Sigmoid colon (tissue), 7 donors: ENCODE results near the gene PIP4K2C. TPM values are rescaled to one million over a fixed set of nuclear protein-coding genes. Genes with fewer than 3 reads are reported as not detected.
"Not testable (repeated sequence)": the region's sequence is repeated elsewhere in the genome, so short reads cannot be mapped to it uniquely, and the experiment has no call there.

ENCODE experiments used
- DNase-seq: peaks from one replicate; pipeline ENCODE4 v3.0.0-alpha.2; 2019
- H3K27ac ChIP-seq, 4 donors: fragments of 200-600 bp; sonication (generic); one replicate each; pipeline ENCODE4 v1.5.1; 2016 to 2019; ENCODE audit warnings: mild to moderate bottlenecking in 1 of 4
- H3K27me3 ChIP-seq, 3 donors: fragments of 200-600 bp; sonication (generic); one replicate each; pipeline ENCODE4 v1.5.1; 2019; ENCODE audit warnings: mild to moderate bottlenecking in 1 of 3
- H3K36me3 ChIP-seq, 4 donors: fragments of 200-600 bp; sonication (generic); one replicate each; pipeline ENCODE4 v1.5.1; 2016 to 2019
- H3K4me1 ChIP-seq, 4 donors: fragments of 200-600 bp; sonication (generic); one replicate each; pipeline ENCODE4 v1.5.1; 2017 to 2019
- H3K4me3 ChIP-seq, 4 donors: fragments of 200-600 bp; sonication (generic); one replicate each; pipeline ENCODE4 v1.5.1; 2017 to 2019; ENCODE audit warnings: mild to moderate bottlenecking in 2 of 4, moderate library complexity in 1 of 4
- H3K9me3 ChIP-seq, 4 donors: fragments of 200-600 bp in 3 of 4; sonication (generic) in 3 of 4; one replicate each; pipeline versions ENCODE4 v1.5.1 to v1.6.1; 2013 to 2019
- EP300 ChIP-seq, 4 donors: sonication (generic); formaldehyde crosslinking; IDR thresholded peaks; one replicate each; pipeline ENCODE4 v1.6.1; 2017; ENCODE audit warnings: antibody characterized with exemption in 4 of 4
- POLR2A ChIP-seq, 2 donors: fragments of 450-650 bp; IDR thresholded peaks; one replicate each; pipeline ENCODE4 v1.6.1; 2016; ENCODE audit warnings: antibody characterized with exemption in 2 of 2, mild to moderate bottlenecking in 2 of 2, moderate library complexity in 2 of 2
- POLR2AphosphoS5 ChIP-seq, 4 donors: sonication (generic); formaldehyde crosslinking; IDR thresholded peaks; one replicate each; pipeline ENCODE4 v1.6.1; 2017; ENCODE audit warnings: antibody characterized with exemption in 4 of 4
- WGBS, 2 donors: extraction: QIAGEN DNeasy Blood & Tissue Kit; methylation state at CpG; one replicate each; pipeline ENCODE4 v1.1.7; 2013; 5-methylcytosine and 5-hydroxymethylcytosine counted together
- intact Hi-C: fragments of 100-400 bp; cut with DNase I; formaldehyde crosslinking; loops from one replicate; pipeline ENCODE4 v1.15.1; 2023
- polyA plus RNA-seq, 3 donors: library from polyadenylated mRNA; stranded (reverse); fragments of 200-250 nt; gene quantifications; one replicate each; pipeline ENCODE4 v1.2.3, GENCODE V29; 2013
- total RNA-seq, 4 donors: library from RNA; depleted of rRNA; stranded (reverse); fragments of >200 nt; gene quantifications; one replicate each; pipeline ENCODE4 v1.1.0, GENCODE V29; 2016
- TF ChIP-seq, protein P1 (sequence below), 4 experiments: fragments of 450-650 bp in 3 of 4; fragments of 200-600 bp in 1 of 4; IDR thresholded peaks; one replicate each; pipeline ENCODE4 v1.5.1; 2016 to 2019; ENCODE audit warnings: antibody characterized with exemption in 4 of 4, mild to moderate bottlenecking in 3 of 4, moderate library complexity in 2 of 4
- donor health status: healthy with polysubstance abuse.
- donor health status: Bipolar disorder and iron deficiency.
- donor health status: healthy.

PIP4K2C gene
- total and polyA plus RNA-seq, 7 donors = 13.3 to 30.5 (median 21.0) TPM

DNA sequence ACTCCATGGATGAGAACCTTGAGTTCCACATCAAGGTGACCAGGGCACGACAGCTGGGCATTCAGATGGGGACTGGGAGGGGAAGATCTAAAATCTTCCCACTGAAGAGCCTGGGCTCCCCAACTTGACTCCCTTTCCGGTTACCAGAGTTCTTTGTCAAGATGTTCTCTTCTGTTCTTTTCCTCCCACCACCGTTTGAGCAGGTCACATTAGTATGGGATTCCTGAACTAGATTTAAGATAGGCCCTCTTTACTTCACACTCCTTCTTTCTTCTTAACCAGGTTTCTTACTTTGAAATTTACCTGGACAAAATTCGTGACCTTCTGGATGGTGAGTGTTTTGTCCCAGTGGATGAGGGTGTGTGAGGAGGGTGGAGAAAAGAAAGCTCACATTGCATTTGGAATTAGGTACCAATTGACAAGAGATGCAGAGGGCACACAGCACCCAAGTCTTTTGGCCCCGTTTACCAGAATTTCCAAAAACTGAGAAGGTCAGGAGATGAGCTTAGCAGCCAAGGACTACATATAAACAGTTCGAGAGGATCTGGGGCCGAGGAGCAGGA lies 26.7 kb upstream of the PIP4K2C start:
- no peaks in the 10 kb centered on the region for H3K9me3 ChIP-seq
- 81 to 84% methylated on average over 7 of the region's 7 CpGs for WGBS, 2 donors
- H3K4me3 ChIP-seq = no peak overlapping the region
- peaks cover 0 to 3% (median 0%) of the 10 kb centered on the region in 3 donors for H3K27me3 ChIP-seq
- TF ChIP-seq, protein P1, sequence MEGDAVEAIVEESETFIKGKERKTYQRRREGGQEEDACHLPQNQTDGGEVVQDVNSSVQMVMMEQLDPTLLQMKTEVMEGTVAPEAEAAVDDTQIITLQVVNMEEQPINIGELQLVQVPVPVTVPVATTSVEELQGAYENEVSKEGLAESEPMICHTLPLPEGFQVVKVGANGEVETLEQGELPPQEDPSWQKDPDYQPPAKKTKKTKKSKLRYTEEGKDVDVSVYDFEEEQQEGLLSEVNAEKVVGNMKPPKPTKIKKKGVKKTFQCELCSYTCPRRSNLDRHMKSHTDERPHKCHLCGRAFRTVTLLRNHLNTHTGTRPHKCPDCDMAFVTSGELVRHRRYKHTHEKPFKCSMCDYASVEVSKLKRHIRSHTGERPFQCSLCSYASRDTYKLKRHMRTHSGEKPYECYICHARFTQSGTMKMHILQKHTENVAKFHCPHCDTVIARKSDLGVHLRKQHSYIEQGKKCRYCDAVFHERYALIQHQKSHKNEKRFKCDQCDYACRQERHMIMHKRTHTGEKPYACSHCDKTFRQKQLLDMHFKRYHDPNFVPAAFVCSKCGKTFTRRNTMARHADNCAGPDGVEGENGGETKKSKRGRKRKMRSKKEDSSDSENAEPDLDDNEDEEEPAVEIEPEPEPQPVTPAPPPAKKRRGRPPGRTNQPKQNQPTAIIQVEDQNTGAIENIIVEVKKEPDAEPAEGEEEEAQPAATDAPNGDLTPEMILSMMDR (IDR thresholded peaks at IDR 0.05) = no peak
- no peak for TF ChIP-seq EP300 (IDR thresholded peaks at IDR 0.05)
- H3K27ac ChIP-seq = no peak overlapping the region
- intact Hi-C loops = no loop called here
- H3K36me3 ChIP-seq = peaks cover 0 to 5% (median 0%) of the 10 kb centered on the region in 4 donors
- no peaks in the 10 kb centered on the region for H3K4me1 ChIP-seq
- no peak for DNase-seq

DNA sequence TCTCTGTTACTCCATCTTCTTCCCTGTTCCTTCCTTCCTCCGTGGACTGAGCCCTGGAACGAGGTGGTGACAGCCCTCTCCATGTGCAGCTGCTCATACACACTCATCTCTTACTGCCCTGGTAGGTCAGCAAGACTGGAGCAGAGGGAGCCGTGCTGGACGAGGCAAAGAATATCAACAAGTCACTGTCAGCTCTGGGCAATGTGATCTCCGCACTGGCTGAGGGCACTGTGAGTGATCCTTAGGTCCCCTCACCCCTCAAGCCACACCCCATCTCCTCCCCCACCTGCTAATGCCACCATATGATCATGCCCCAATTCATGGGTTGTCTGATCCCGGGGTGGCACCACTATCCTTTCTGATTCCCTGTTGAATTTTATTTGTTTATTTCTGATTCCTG lies 22.2 kb upstream of the PIP4K2C start:
- intact Hi-C loops = no loop called here
- H3K36me3 ChIP-seq = peaks cover 0 to 4% (median 0%) of the 10 kb centered on the region in 4 donors
- no peak overlapping the region for H3K4me3 ChIP-seq
- TF ChIP-seq POLR2AphosphoS5 (IDR thresholded peaks at IDR 0.05) = no peak
- TF ChIP-seq, protein P1 (IDR thresholded peaks at IDR 0.05) = no peak
- no peak for TF ChIP-seq POLR2A (IDR thresholded peaks at IDR 0.05)
- no peak for TF ChIP-seq EP300 (IDR thresholded peaks at IDR 0.05)
- H3K27ac ChIP-seq = no peak overlapping the region
- H3K4me1 ChIP-seq = no peaks in the 10 kb centered on the region
- peaks cover 0 to 3% (median 0%) of the 10 kb centered on the region in 3 donors for H3K27me3 ChIP-seq
- H3K9me3 ChIP-seq = no peaks in the 10 kb centered on the region
- WGBS, 2 donors = 72 to 79% methylated on average over 6 of the region's 6 CpGs
- DNase-seq = no peak

DNA sequence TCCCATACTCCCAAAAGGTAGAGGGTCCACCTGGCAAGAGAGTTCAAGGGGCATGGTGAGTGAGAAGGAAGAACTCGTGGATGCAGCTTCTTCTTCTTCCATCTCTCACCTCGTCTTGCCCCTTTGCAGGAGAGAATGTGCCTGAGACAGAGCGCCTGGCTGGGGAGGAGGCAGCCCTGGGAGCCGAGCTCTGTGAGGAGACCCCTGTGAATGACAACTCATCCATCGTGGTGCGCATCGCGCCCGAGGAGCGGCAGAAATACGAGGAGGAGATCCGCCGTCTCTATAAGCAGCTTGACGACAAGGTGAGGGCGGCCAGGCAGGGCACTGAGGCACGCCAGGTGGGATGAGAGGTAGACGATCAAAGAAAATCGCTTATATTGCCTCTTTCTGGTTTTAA lies 21.1 kb upstream of the PIP4K2C start:
- DNase-seq = no peak
- WGBS, 2 donors = 87 to 91% methylated on average over 18 of the region's 18 CpGs
- TF ChIP-seq POLR2A (IDR thresholded peaks at IDR 0.05) (no peak), POLR2AphosphoS5 (IDR thresholded peaks at IDR 0.05) (no peak), EP300 (IDR thresholded peaks at IDR 0.05) (no peak)
- TF ChIP-seq, protein P1 (IDR thresholded peaks at IDR 0.05) = no peak
- no peak overlapping the region for H3K27ac ChIP-seq
- no peaks in the 10 kb centered on the region for H3K4me1 ChIP-seq
- H3K9me3 ChIP-seq = no peaks in the 10 kb centered on the region
- no peak overlapping the region for H3K4me3 ChIP-seq
- peaks cover 0 to 3% (median 0%) of the 10 kb centered on the region in 3 donors for H3K27me3 ChIP-seq
- H3K36me3 ChIP-seq = no peaks in the 10 kb centered on the region
- intact Hi-C loops = no loop called here

DNA sequence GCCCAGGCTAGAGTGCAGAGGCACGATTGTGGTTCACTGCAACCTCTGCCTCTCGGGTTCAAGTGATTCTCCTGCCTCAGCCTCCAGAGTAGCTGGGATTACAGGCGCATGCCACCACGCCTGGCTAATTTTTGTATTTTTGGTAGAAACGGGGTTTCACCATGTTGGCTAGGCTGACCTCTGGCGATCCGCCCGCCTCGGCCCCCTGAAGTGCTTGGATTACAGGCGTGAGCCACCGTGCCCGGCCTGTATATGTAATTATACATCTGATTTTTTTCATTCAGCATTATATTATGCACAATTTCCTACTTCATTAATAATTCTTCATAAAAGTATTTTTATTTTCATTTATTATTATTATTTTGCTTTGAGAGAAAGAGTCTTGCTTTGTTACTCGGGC lies 20.6 kb upstream of the PIP4K2C start:
- intact Hi-C loops, H3K27me3 ChIP-seq, H3K9me3 ChIP-seq, H3K27ac ChIP-seq, H3K4me1 ChIP-seq, H3K36me3 ChIP-seq, DNase-seq, H3K4me3 ChIP-seq: not testable (repeated sequence)
- 89 to 91% methylated on average over 13 of the region's 13 CpGs for WGBS, 2 donors

DNA sequence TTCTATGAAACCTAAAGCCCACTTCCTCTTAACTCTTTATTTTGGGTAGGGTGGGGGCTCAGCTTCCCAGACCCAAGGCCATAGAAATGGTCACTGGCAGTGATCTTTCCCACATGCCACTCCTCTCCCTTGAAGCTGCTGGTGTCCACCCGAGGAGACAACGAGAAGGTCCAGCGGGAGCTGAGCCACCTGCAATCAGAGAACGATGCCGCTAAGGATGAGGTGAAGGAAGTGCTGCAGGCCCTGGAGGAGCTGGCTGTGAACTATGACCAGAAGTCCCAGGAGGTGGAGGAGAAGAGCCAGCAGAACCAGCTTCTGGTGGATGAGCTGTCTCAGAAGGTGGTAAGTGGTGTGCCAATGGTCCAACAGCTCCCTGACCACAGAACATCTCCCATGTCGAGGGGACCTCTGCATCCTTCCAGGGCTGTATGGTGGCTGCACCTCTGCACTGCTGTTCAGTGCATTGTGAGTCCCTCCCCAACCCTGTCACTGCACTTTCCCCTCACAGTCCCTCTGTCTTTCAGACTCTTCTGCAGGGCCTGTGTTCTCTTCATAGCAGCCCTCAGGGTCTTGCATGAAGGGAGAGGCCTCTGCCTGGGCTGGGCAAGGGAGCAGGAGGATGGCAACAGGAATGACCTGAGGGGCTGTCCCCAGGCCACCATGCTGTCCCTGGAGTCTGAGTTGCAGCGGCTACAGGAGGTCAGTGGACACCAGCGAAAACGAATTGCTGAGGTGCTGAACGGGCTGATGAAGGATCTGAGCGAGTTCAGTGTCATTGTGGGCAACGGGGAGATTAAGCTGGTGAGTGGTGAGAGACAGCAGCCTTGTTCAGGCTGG lies 18.8 kb upstream of the PIP4K2C start:
- Histone ChIP-seq H3K36me3 (no peaks in the 10 kb centered on the region), H3K4me1 (no peaks in the 10 kb centered on the region)
- intact Hi-C loops = no loop called here

More for the DNA sequence above, 18.8 kb upstream of the PIP4K2C start:
- Histone ChIP-seq H3K9me3 (no peaks in the 10 kb centered on the region), H3K4me3 (no peak overlapping the region), H3K27ac (no peak overlapping the region), H3K27me3 (peaks cover 0 to 3% (median 0%) of the 10 kb centered on the region in 3 donors)
- TF ChIP-seq EP300 (IDR thresholded peaks at IDR 0.05) = no peak
- no peak for TF ChIP-seq POLR2AphosphoS5 (IDR thresholded peaks at IDR 0.05)
- no peak for TF ChIP-seq POLR2A (IDR thresholded peaks at IDR 0.05)
- TF ChIP-seq, protein P1 (IDR thresholded peaks at IDR 0.05) = no peak
- no peak for DNase-seq
- WGBS, 2 donors = 88 to 90% methylated on average over 12 of the region's 12 CpGs
